PC-3 (cell line): ENCODE results near the gene EDIL3.

Experiments
- CTCF ChIP-seq: fragments of 300-600 bp; sonication (generic); conservative IDR thresholded peaks from 2 replicates; pipeline ENCODE4 v1.5.1; 2017; ENCODE audit warnings: antibody characterized with exemption, low read depth, mild to moderate bottlenecking, low read length
- EZH2 ChIP-seq: fragments of 300-600 bp; sonication (generic); IDR thresholded peaks from one replicate; pipeline ENCODE4 v1.6.1; 2017; ENCODE audit warnings: antibody characterized with exemption, mild to moderate bottlenecking, low read length; ENCODE audit not compliant: unreplicated experiment
- EZH2phosphoT487 ChIP-seq: fragments of 300-600 bp; sonication (generic); IDR thresholded peaks from 2 replicates; pipeline ENCODE4 v1.6.1; 2018; ENCODE audit warnings: mild to moderate bottlenecking, antibody characterized with exemption, low read length, borderline replicate concordance

- TF ChIP-seq CTCF (no peak), EZH2 (no peak), EZH2phosphoT487 (no peak)
Observed at GRCh38 chr5:84332106-84332505, 52.6 kb downstream of the EDIL3 start.
